Mesendoderm (in vitro differentiated cells): ENCODE measurements around the gene IL6R.
A peak's percentile ranks its signal among the peaks of the same experiment; 100 is the strongest.

Source experiments
- DNase-seq: peaks from one replicate; pipeline ENCODE4 v3.0.0; 2013
- H2AK5ac ChIP-seq: 2 replicates; pipeline ENCODE4 v1.6.1; 2013; ENCODE audit warnings: low read length, inconsistent platforms
- H2BK120ac ChIP-seq: 2 replicates; pipeline ENCODE4 v1.6.1; 2013; ENCODE audit warnings: low read depth, mild to moderate bottlenecking, low read length, moderate library complexity, mixed read lengths
- H2BK15ac ChIP-seq: replicated peaks from 2 replicates; pipeline ENCODE4 v1.6.1; 2013; ENCODE audit warnings: low read depth, mild to moderate bottlenecking, moderate library complexity
- H2BK5ac ChIP-seq: 2 replicates; pipeline ENCODE4 v1.6.1; 2013; ENCODE audit warnings: low read length, inconsistent platforms
- H3K18ac ChIP-seq: 2 replicates; pipeline ENCODE4 v1.6.1; 2013; ENCODE audit warnings: mild to moderate bottlenecking, low read length, mixed read lengths
- H3K23ac ChIP-seq: one replicate; pipeline ENCODE4 v1.6.1; 2013; ENCODE audit warnings: low read length
- H3K27ac ChIP-seq: 2 replicates; pipeline ENCODE4 v1.5.1; 2013; ENCODE audit warnings: low read depth, mild to moderate bottlenecking, inconsistent platforms, low read length, moderate library complexity
- H3K27me3 ChIP-seq: 2 replicates; pipeline ENCODE4 v1.6.1; 2013; ENCODE audit warnings: low read length, control low read depth, mild to moderate bottlenecking, inconsistent platforms; ENCODE audit not compliant: insufficient read depth, poor library complexity
- H3K36me3 ChIP-seq: 2 replicates; pipeline ENCODE4 v1.6.1; 2013; ENCODE audit warnings: low read length, inconsistent platforms; ENCODE audit not compliant: control insufficient read depth, insufficient read depth
- H3K4ac ChIP-seq: one replicate; pipeline ENCODE4 v1.6.1; 2013; ENCODE audit warnings: low read depth, mild to moderate bottlenecking, low read length, moderate library complexity
- H3K4me1 ChIP-seq: 2 replicates; pipeline ENCODE4 v1.6.1; 2013; ENCODE audit warnings: low read depth, low read length, inconsistent platforms; ENCODE audit not compliant: control insufficient read depth
- H3K4me2 ChIP-seq: 2 replicates; pipeline ENCODE4 v1.6.1; 2013; ENCODE audit warnings: low read length
- H3K4me3 ChIP-seq: 2 replicates; pipeline ENCODE4 v1.5.1; 2013; ENCODE audit warnings: mild to moderate bottlenecking, low read length
- H3K56ac ChIP-seq: one replicate; pipeline ENCODE4 v1.6.1; 2013; ENCODE audit warnings: low read length
- H3K79me1 ChIP-seq: 2 replicates; pipeline ENCODE4 v1.6.1; 2013; ENCODE audit warnings: low read length, inconsistent platforms
- H3K79me2 ChIP-seq: 2 replicates; pipeline ENCODE4 v1.6.1; 2013; ENCODE audit warnings: mild to moderate bottlenecking, low read length; ENCODE audit not compliant: control insufficient read depth, insufficient read depth
- H3K9ac ChIP-seq: 2 replicates; pipeline ENCODE4 v1.6.1; 2013; ENCODE audit warnings: low read length, inconsistent platforms
- H4K5ac ChIP-seq: one replicate; pipeline ENCODE4 v1.6.1; 2013; ENCODE audit warnings: low read length
- H4K8ac ChIP-seq: one replicate; pipeline ENCODE4 v1.6.1; 2013; ENCODE audit warnings: low read depth, mild to moderate bottlenecking, control low read depth, low read length, moderate library complexity
- WGBS: extraction: QIAGEN DNeasy Blood & Tissue Kit; methylation state at CpG from one replicate; pipeline ENCODE4 v1.1.7; 2013; ENCODE audit warnings: low lambda C conversion rate, missing lambda C conversion rate; ENCODE audit not compliant: insufficient coverage; ENCODE audit errors: extremely low coverage; 5-methylcytosine and 5-hydroxymethylcytosine counted together

The IL6R gene

GRCh38 chr1:154431586-154432373 lies 26.6 kb downstream of the IL6R start:
- DNase-seq: no peak
- Histone ChIP-seq H3K4me2 (no peak overlapping the region), H3K79me1 (no peaks in the 10 kb centered on the region), H3K36me3 (no peaks in the 10 kb centered on the region), H2BK5ac (peak overlapping the region; percentile 19), H3K4me3 (no peak overlapping the region), H2AK5ac (peak overlapping the region; percentile 66), H4K8ac (no peak overlapping the region), H3K18ac (no peak overlapping the region), H3K79me2 (no peaks in the 10 kb centered on the region), H3K9ac (no peak overlapping the region), H2BK120ac (no peak overlapping the region), H3K56ac (peak overlapping the region; percentile 54), H4K5ac (no peak overlapping the region), H3K23ac (no peak overlapping the region), H2BK15ac (no peak overlapping the region), H3K27me3 (no peaks in the 10 kb centered on the region), H3K27ac (no peak overlapping the region), H3K4ac (no peak overlapping the region), H3K4me1 (peaks cover 9% of the 10 kb centered on the region)
- no CpG with 5 or more reads among the region's 10 CpGs for WGBS

- H3K4me3 ChIP-seq: no peak overlapping the region
- no peak overlapping the region for H2BK5ac ChIP-seq
- no peak overlapping the region for H3K18ac ChIP-seq
- no peak overlapping the region for H2BK15ac ChIP-seq
- H3K36me3 ChIP-seq: no peaks in the 10 kb centered on the region
- H2AK5ac ChIP-seq: no peak overlapping the region
- DNase-seq: no peak
- no peak overlapping the region for H3K4me2 ChIP-seq
- H3K56ac ChIP-seq: no peak overlapping the region
- no peak overlapping the region for H4K8ac ChIP-seq
- peaks cover 9% of the 10 kb centered on the region for H3K4me1 ChIP-seq
- H4K5ac ChIP-seq: no peak overlapping the region
- no peaks in the 10 kb centered on the region for H3K79me1 ChIP-seq
- H3K4ac ChIP-seq: no peak overlapping the region
- no peaks in the 10 kb centered on the region for H3K79me2 ChIP-seq
- no peak overlapping the region for H3K9ac ChIP-seq
- no peak overlapping the region for H2BK120ac ChIP-seq
- H3K27ac ChIP-seq: peak overlapping the region; percentile 13
- no peaks in the 10 kb centered on the region for H3K27me3 ChIP-seq
- H3K23ac ChIP-seq: no peak overlapping the region
- no CpG with 5 or more reads among the region's 9 CpGs for WGBS
Observed at GRCh38 chr1:154433161-154433764, 28.1 kb downstream of the IL6R start.

- Histone ChIP-seq H3K18ac (no peak overlapping the region), H3K4ac (no peak overlapping the region), H3K27ac (no peak overlapping the region), H3K56ac (no peak overlapping the region), H3K23ac (no peak overlapping the region), H2BK120ac (no peak overlapping the region), H3K9ac (no peak overlapping the region), H3K4me2 (no peak overlapping the region), H4K8ac (no peak overlapping the region), H2BK5ac (no peak overlapping the region), H3K4me3 (no peak overlapping the region), H3K4me1 (peaks cover 9% of the 10 kb centered on the region), H3K79me2 (no peaks in the 10 kb centered on the region), H3K79me1 (no peaks in the 10 kb centered on the region), H2BK15ac (no peak overlapping the region), H3K27me3 (no peaks in the 10 kb centered on the region), H3K36me3 (no peaks in the 10 kb centered on the region), H2AK5ac (no peak overlapping the region), H4K5ac (no peak overlapping the region)
- WGBS: no CpG with 5 or more reads among the region's 18 CpGs
- no peak for DNase-seq
Observed at GRCh38 chr1:154434346-154435085, 29.4 kb downstream of the IL6R start.

- Histone ChIP-seq H3K4me3 (no peak overlapping the region), H2BK15ac (no peak overlapping the region), H3K27ac (no peak overlapping the region), H3K56ac (no peak overlapping the region), H3K79me2 (no peaks in the 10 kb centered on the region), H2AK5ac (no peak overlapping the region), H3K4me2 (no peak overlapping the region), H3K79me1 (no peaks in the 10 kb centered on the region), H3K36me3 (no peaks in the 10 kb centered on the region), H4K5ac (no peak overlapping the region), H2BK120ac (no peak overlapping the region), H3K4ac (no peak overlapping the region), H4K8ac (no peak overlapping the region), H3K27me3 (no peaks in the 10 kb centered on the region), H3K18ac (no peak overlapping the region), H3K9ac (no peak overlapping the region), H2BK5ac (no peak overlapping the region), H3K23ac (no peak overlapping the region), H3K4me1 (peaks cover 5% of the 10 kb centered on the region)
- no CpG with 5 or more reads among the region's 15 CpGs for WGBS
- no peak for DNase-seq
Observed at GRCh38 chr1:154435599-154436200, 30.6 kb downstream of the IL6R start.

GRCh38 chr1:154436433-154436832 lies 31.3 kb downstream of the IL6R start:
- no peaks in the 10 kb centered on the region for H3K79me2 ChIP-seq
- H3K23ac ChIP-seq: no peak overlapping the region
- no peak overlapping the region for H4K8ac ChIP-seq
- H2BK15ac ChIP-seq: no peak overlapping the region
- H3K56ac ChIP-seq: no peak overlapping the region
- H3K4ac ChIP-seq: no peak overlapping the region
- no peaks in the 10 kb centered on the region for H3K79me1 ChIP-seq
- H3K9ac ChIP-seq: no peak overlapping the region
- no peak overlapping the region for H2BK5ac ChIP-seq
- H3K27ac ChIP-seq: no peak overlapping the region
- H3K4me3 ChIP-seq: no peak overlapping the region
- no peak overlapping the region for H3K4me2 ChIP-seq
- no CpG with 5 or more reads among the region's 9 CpGs for WGBS
- no peak overlapping the region for H3K18ac ChIP-seq
- no peaks in the 10 kb centered on the region for H3K36me3 ChIP-seq
- H2BK120ac ChIP-seq: no peak overlapping the region
- no peak overlapping the region for H2AK5ac ChIP-seq
- no peaks in the 10 kb centered on the region for H3K27me3 ChIP-seq
- no peak overlapping the region for H4K5ac ChIP-seq
- H3K4me1 ChIP-seq: no peaks in the 10 kb centered on the region
- no peak for DNase-seq
